Myocyte (in vitro differentiated cells): ENCODE results near the gene MAP1LC3B2. TPM values are rescaled to one million over a fixed set of nuclear protein-coding genes. Genes with fewer than 3 reads are reported as not detected.

Experiments used
- DNase-seq: peaks from one replicate; pipeline ENCODE4 v3.0.0-alpha.2; 2012; ENCODE audit warnings: low read depth
- polyA plus RNA-seq: library from polyadenylated mRNA; unstranded; fragments of >200 nt; gene quantifications from one replicate; pipeline ENCODE4 v1.2.1, GENCODE V29; 2012; ENCODE audit warnings: missing spikeins
- total RNA-seq: library from RNA; depleted of rRNA; stranded (reverse); fragments of >200 nt; gene quantifications from 2 replicates; pipeline ENCODE4 v1.2.3, GENCODE V29; 2014

The MAP1LC3B2 gene
- total RNA-seq = 0.48 TPM in 1 of 2 replicates, not detected in the other
- 6.4 TPM for polyA plus RNA-seq

- peak; percentile 98 for DNase-seq
Observed at GRCh38 chr12:116559162-116559935, at the start of gene MAP1LC3B2. Gene MAP1LC3B2 (plus strand): TSS chr12:116559381. CDS start chr12:116575943, 16,562 bp downstream.

DNA sequence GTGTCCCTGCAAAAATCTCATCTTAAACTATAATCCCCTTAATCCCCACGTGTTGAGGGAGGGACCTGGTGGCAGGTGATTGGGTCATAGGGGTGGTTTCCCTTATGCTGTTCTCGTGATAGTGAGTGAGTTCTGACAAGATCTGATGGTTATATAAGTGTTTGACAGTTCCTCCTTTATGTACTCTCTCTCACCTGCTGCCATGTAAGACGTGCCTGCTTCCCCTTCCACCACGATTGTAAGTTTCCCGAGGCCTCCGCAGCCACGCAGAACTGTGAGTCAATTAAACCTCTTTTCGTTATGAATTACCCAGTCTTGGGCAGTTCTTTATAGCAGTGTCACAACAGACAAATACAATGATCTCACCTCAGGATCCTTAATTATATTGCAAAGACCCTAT, 45.2 kb upstream of the MAP1LC3B2 start:
- DNase-seq = no peak

DNA sequence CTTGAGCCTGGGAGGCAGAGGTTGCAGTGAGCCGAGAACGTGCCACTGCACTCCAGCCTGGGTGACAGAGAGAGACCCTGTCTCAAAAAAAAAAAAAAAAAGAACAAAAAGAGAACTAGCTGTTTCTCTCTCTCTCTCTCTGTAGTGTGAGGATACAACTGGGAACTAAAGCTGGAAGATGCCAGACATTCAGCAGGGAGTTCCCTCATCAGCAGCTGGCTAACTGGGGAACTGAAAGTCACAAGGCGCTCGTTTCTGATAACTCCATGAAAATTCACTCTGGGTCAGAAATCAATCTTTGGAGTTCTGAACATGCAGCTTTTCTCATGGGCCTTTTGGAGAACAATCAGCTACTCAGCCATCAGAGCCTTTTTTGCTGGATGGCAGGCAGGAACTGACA, 43.5 kb upstream of the MAP1LC3B2 start:
- DNase-seq = no peak

GRCh38 chr12:116516657-116517056, 42.5 kb upstream of the MAP1LC3B2 start:
- DNase-seq = no peak

DNA sequence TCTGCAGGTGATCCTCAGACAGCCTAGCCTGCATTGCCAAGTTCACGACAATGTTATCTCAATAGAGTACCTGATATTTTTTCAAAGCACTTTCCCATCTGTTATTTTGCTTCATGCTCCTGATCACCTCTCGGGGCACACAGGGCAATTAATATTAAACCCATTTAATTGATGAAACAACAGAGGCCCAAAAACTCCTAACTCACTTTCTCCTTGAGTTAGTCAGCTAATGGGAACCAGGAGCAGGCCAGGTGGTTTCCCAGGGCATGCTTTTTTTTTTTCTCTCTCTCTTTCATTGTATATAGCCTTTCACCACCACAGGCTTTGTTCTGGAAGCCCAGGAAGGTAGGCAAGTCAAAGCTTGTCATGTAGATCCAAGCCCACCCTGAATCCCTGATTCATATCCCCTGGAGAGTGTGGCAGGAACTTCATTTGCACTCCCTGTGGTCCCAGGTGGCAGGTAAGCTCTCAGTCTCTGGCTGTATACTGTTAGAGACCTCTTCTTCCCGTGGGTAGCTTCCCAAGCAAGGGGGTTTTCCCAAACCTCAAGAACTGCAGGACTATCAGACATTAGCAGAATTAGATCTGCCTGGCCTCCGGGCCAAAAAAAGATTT, 41.6 kb upstream of the MAP1LC3B2 start:
- no peak for DNase-seq

DNA sequence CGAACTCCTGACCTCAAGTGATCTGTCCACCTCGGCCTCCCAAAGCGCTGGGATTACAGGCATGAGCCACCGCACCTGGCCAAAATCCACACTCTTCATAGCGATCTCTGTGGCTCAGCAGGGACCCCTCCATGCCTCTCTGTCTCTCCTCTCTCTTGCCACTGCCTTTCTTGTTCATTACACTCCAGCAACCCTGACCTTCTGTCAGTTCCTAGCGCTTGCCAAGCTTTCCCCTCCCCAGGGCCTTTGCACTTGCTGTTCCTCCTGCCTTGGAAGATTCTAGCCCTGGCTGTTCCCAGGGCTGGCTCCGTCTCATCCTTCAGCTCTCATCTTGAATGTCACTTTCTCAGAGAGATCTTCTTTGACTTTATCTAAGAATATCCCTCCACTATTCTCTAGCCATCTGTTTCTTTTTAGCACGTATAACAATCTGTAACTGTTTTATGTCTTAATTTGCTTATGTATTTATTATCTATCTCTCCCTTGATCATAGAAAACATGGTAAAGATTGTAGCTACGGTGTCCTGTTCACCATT, 38.9 kb upstream of the MAP1LC3B2 start:
- no peak for DNase-seq

GRCh38 chr12:116520801-116521471, 38.2 kb upstream of the MAP1LC3B2 start:
- no peak for DNase-seq

DNA sequence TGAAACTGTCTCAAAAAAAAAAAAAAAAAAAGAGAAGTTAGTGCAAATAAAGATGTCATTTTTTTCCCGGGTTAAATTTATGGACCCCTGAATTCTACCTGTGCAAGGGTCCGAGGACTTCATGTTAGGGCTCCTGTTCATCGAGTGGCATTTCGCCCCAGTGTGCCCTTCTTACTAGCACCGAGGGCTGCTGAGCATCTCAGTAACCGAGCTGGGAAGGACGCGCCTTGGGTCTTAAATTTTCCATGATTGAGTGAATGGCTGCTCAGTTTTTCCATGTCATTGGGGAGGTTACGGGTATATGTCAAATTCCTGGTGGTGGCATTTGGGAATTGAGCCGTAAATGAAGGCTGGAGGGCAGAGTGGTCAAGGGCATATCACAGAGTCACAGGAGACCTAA, 34.9 kb upstream of the MAP1LC3B2 start:
- no peak for DNase-seq

- DNase-seq = peak; percentile 72
Observed at GRCh38 chr12:116524964-116525379, 34.2 kb upstream of the MAP1LC3B2 start.

DNA sequence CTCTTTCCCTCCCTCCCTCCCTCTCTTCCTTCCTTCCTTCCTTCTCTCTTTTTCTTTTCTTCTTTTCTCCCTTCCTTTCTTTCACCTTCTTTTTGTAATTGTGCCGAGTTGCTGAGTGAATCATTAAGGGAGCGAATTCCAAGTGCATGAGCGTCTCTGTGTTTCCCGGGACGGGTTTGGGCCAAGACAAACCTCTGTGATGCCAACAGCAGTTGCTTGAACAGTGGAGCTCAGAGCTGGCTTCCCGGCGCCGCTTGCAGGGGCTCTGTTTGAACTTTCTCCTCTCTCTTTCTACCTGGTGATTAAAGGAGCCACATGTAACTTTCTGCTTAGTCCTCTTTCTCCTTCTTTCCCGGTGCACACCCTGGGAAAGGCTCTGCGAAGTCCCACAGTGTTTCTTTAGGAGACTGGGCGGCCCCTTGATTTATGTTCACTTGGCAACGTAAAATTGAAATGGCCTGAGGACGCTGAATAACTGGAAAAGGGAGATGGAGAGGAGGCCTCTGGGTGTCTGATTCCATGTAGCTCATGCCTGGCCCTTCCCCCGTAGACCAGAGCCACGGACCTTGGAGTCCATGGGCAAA, 33.7 kb upstream of the MAP1LC3B2 start:
- peak; percentile 85 for DNase-seq

GRCh38 chr12:116528065-116528464, 31.1 kb upstream of the MAP1LC3B2 start:
- no peak for DNase-seq

DNA sequence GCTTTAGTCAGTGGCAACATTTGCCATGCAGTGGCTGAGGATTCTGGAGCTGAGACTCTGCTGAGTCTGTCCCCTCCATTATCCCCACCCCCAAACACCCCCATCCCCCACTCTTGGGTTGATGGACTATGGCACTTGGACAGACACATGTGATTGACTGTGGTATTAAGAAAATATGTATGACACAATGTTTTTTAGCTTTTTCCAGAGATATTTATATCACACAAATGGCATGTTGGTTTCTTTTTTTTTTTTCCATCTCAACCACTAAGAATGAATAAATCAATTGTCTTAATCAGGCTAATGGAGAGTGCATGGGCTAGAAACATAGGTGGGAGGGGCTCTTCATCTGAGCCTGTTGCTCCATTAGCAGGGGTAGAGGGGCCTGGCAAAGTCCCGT, 30.7 kb upstream of the MAP1LC3B2 start:
- no peak for DNase-seq

DNA sequence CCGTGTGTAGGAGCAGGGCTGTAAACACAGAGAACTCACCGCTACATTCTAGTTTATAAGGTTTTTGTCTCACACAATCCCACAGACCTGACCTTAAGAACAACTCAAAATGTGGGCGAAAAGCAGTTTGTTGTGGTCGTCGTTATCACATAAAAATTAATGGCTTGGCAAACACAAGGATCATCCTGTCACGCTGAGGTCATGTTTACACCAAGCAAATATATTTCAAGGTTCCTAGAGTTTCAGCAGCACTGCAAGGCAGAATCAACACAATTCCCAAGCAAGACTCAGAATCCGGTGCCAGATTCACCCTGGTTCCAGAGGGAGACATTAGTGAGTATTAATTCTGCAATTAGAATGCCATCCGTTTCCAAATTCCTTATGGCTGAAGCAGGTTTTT, 30.1 kb upstream of the MAP1LC3B2 start:
- no peak for DNase-seq

DNA sequence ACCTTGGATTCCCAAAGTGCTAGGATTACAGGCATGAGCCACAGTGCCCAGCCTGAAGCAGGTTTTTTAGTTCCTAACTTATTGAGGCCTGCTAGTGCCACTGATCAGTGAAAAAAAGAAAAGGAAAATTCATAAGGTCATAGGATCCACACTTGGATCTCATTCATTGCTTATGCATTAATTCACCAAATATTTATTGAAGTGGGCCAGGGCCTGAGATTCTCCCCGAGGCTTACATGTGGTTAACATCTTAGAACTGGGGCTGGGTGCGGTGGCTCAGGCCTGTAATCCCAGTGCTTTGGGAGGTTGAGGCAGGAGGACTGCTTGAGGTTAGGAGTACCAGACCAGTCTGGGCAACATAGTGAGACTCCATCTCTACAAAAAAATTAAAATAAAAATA, 29.5 kb upstream of the MAP1LC3B2 start:
- no peak for DNase-seq

DNA sequence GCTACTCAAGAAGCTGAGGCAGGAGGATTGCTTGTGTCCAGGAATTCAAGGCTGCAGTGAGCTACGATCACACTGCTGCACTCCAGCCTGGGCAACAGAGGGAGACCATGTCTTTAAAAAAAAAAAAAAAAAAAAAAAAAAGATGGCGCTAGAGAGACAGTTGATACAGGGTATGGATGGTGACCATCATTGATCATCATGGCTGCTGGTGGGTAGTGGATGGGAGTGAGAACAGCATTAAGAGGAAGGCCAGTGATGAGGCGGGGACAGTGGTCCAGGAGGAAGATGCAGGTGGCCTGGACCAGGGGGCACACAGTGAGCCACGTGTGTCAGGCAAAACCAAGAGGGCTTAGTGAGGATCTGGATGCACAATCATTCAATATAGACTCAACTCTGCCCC, 26.8 kb upstream of the MAP1LC3B2 start:
- no peak for DNase-seq

- DNase-seq = no peak
Observed at GRCh38 chr12:116532986-116533342, 26.2 kb upstream of the MAP1LC3B2 start.

DNA sequence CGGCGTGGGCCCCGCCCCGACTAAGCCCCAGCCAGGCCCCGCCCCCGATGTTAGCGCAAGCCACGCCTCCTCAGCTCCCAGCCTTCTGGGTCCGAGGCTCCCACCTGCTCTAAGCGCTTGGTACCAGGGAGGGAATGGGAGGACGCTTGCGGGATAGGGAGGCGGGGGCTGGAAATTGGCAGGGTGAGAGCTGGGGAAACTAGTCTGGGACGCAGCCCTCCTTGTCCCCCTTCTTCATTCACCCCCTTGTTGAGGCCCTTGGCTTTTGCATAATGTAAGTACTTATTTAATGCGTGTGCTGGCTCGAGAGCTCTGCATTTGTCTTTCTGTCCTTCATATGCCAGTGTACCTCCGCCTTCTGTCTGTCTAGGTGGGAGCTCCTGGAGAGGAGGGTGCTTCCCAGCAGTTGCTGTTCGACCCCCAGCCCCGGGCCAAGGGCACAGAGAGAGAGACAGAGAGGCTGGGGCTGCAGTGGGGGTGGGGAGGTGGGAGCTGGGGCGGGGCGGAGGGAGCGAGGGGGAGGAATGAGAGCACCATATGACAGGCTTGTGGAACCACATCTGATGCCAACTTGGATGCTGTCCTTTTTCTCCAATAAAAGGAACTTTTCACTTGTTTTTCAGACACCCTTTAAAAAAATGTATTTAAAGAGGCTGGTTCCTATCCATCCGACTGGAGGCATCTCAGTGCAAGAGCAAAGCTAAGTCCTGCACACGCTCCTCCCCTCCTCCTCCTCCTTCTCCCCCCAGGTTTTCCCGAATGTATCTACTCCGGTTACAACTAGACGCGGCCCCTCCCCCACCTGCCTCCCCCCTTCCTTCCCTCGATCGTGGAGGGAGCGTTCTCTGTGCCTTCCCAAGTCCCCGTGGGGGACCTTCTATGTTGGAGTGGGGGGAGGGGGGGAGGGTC, 25.6 kb upstream of the MAP1LC3B2 start:
- peak; percentile 67 for DNase-seq

DNA sequence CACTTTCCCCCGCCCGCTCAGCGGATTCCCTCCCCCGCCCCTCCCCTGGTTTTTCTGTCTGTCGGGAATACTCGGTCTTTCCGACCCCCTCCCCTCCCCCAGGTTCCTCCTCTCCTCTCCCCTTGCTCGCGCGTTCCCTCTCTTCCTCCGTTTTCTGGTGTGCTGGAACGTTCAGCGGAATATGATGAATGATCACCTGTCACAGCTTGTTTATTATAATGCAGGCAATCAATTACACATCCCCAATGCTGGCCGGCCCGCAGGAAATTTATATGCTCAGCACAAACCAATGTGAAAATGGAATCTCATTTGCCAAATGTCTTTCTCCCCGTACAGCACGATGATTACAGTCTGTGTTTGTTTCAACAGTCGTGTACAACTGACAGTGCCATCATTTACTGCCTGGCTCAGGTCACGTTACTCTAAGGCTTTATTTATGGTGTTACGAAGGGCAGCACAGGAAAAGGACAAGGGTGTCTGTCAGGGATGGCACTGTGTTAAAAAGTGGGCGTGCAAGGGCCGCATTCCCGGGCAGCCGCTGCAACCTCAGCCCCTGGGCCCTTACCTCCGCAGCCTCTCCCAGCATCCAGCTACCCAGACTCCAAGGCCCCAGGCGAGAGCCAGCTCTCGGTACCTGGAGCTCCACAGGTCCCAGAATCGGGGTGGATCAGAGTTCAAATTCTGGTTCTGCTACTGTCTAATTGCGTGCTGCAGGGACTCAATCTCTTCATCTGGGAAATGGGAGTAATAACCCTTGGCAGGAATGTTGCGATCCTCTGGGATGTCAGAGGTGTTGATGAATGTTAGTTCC, 24.7 kb upstream of the MAP1LC3B2 start:
- peak; percentile 9 for DNase-seq

DNA sequence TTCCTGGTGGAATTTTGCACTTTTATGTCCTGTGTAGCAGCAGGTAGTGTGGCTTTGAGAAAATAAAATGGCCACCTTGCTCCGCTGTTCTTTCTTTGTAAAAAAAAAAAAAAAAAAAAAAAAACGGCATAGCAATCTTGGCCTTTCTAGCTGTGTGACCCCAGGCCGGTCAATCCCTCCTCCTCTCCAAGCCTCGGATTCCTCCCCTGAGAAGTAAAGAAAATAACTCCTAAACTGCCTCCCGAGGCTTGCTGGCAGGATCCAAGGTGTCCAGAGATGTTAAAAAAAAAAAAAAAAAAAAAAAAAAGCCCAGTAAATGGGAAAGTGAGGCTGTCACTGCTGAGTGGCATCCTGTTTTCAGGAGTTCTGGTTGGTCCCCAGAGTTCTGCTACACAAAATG, 23.9 kb upstream of the MAP1LC3B2 start:
- no peak for DNase-seq
